DOHH2 (cell line): ENCODE results near the gene ADGRB3.

Experiments
- H3F3A ChIP-seq: fragments of 200-600 bp; sonication (generic), shearing (Covaris generic); 2 replicates; pipeline ENCODE4 v1.6.0; 2016; ENCODE audit warnings: antibody characterized with exemption, mild to moderate bottlenecking; ENCODE audit not compliant: control insufficient read depth, insufficient read depth
- H3K27ac ChIP-seq: fragments of 200-600 bp; sonication (generic); 2 replicates; pipeline ENCODE4 v1.5.1; 2014; ENCODE audit warnings: low read depth, mild to moderate bottlenecking, low read length, moderate library complexity
- H3K27me3 ChIP-seq: fragments of 200-600 bp; sonication (generic); 2 replicates; pipeline ENCODE4 v1.6.1; 2014; ENCODE audit warnings: mild to moderate bottlenecking, low read length, mixed read lengths; ENCODE audit not compliant: control insufficient read depth
- H3K36me3 ChIP-seq: fragments of 200-600 bp; sonication (generic); 2 replicates; pipeline ENCODE4 v1.6.1; 2014; ENCODE audit warnings: mild to moderate bottlenecking, low read length, moderate library complexity, mixed read lengths; ENCODE audit not compliant: control insufficient read depth
- H3K4me1 ChIP-seq: fragments of 200-600 bp; sonication (generic); 2 replicates; pipeline ENCODE4 v1.6.1; 2014; ENCODE audit warnings: mild to moderate bottlenecking, low read length, mixed read lengths; ENCODE audit not compliant: control insufficient read depth
- H3K4me2 ChIP-seq: fragments of 200-600 bp; sonication (generic); 2 replicates; pipeline ENCODE4 v1.6.0; 2014; ENCODE audit warnings: mild to moderate bottlenecking, low read length, moderate library complexity
- H3K4me3 ChIP-seq: fragments of 200-600 bp; sonication (generic); 2 replicates; pipeline ENCODE4 v1.5.1; 2014; ENCODE audit warnings: mild to moderate bottlenecking, low read length, mixed read lengths
- H3K79me2 ChIP-seq: fragments of 200-600 bp; sonication (generic); 2 replicates; pipeline ENCODE4 v1.6.1; 2014; ENCODE audit warnings: mild to moderate bottlenecking, low read length, mixed read lengths; ENCODE audit not compliant: control insufficient read depth
- H3K9me2 ChIP-seq: fragments of 200-600 bp; sonication (generic); replicated peaks from 2 replicates; pipeline ENCODE4 v1.6.1; 2014; ENCODE audit warnings: mild to moderate bottlenecking, low read length, mixed read lengths; ENCODE audit not compliant: control insufficient read depth
- H3K9me3 ChIP-seq: fragments of 200-600 bp; sonication (generic); 2 replicates; pipeline ENCODE4 v1.6.1; 2014; ENCODE audit warnings: antibody characterized with exemption, low read length, mixed read lengths; ENCODE audit not compliant: control insufficient read depth, insufficient read depth
- H4K20me1 ChIP-seq: fragments of 200-600 bp; sonication (generic); 2 replicates; pipeline ENCODE4 v1.6.0; 2014; ENCODE audit warnings: low read depth, mild to moderate bottlenecking, antibody characterized with exemption, low read length, moderate library complexity; ENCODE audit not compliant: control insufficient read depth, insufficient read depth
- CTCF ChIP-seq: fragments of 200-600 bp; sonication (generic); IDR thresholded peaks from one replicate; pipeline ENCODE4 v1.5.1; 2014; ENCODE audit warnings: antibody characterized with exemption, mild to moderate bottlenecking, low read depth, low read length; ENCODE audit not compliant: poor library complexity, severe bottlenecking
- EZH2phosphoT487 ChIP-seq: fragments of 200-600 bp; sonication (generic); IDR thresholded peaks from 2 replicates; pipeline ENCODE4 v1.6.1; 2017; ENCODE audit warnings: borderline replicate concordance, mild to moderate bottlenecking, antibody characterized with exemption, low read length, moderate library complexity, mixed read lengths

The ADGRB3 gene

DNA sequence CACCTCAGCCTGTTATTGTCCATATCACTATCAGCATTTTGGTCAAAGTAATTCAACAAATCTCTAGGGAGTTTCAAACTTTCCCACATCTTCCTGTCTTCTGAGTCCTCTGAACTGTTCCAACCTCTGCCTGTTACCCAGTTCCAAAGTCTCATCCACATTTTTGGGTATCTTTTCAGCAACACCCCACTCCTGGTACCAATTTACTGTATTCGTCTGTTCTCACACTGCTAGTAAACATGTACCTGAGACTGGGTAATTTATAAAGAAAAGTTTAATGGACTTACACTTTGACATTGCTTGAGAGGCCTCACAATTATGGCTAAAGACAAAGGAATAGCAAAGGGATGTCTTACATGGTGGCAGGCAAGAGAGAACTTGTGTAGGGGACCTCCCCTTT lies 224.2 kb downstream of the ADGRB3 start:
- H3K4me2 ChIP-seq: no peak overlapping the region
- no peak overlapping the region for H3K27ac ChIP-seq
- H3F3A ChIP-seq: no peaks in the 10 kb centered on the region
- H4K20me1 ChIP-seq: no peaks in the 10 kb centered on the region
- TF ChIP-seq CTCF (no peak), EZH2phosphoT487 (no peak)
- no peaks in the 10 kb centered on the region for H3K9me3 ChIP-seq
- no peaks in the 10 kb centered on the region for H3K36me3 ChIP-seq
- H3K79me2 ChIP-seq: no peaks in the 10 kb centered on the region
- no peaks in the 10 kb centered on the region for H3K4me1 ChIP-seq
- no peaks in the 10 kb centered on the region for H3K27me3 ChIP-seq
- H3K4me3 ChIP-seq: no peak overlapping the region
- H3K9me2 ChIP-seq: no peaks in the 10 kb centered on the region

- peaks cover 6% of the 10 kb centered on the region; the same call in 1 of the 2 replicates for H3K9me3 ChIP-seq
- TF ChIP-seq EZH2phosphoT487 (no peak), CTCF (no peak)
- H3K27me3 ChIP-seq: no peaks in the 10 kb centered on the region; the same call in 1 of the 2 replicates
- no peaks in the 10 kb centered on the region for H3K79me2 ChIP-seq
- no peak overlapping the region for H3K27ac ChIP-seq
- no peaks in the 10 kb centered on the region for H3K4me1 ChIP-seq
- no peaks in the 10 kb centered on the region for H3K36me3 ChIP-seq
- no peak overlapping the region for H3K4me3 ChIP-seq
- no peaks in the 10 kb centered on the region for H3F3A ChIP-seq
- no peak overlapping the region for H3K4me2 ChIP-seq
- H4K20me1 ChIP-seq: no peaks in the 10 kb centered on the region
- no peaks in the 10 kb centered on the region for H3K9me2 ChIP-seq
Observed at GRCh38 chr6:68868646-68869045, 233.6 kb downstream of the ADGRB3 start.

GRCh38 chr6:68873236-68873635 lies 238.2 kb downstream of the ADGRB3 start:
- Histone ChIP-seq H4K20me1 (no peaks in the 10 kb centered on the region), H3K79me2 (no peaks in the 10 kb centered on the region), H3K4me1 (no peaks in the 10 kb centered on the region), H3K9me3 (no peaks in the 10 kb centered on the region), H3K9me2 (no peaks in the 10 kb centered on the region), H3K4me3 (no peak overlapping the region), H3K27me3 (no peaks in the 10 kb centered on the region; the same call in 1 of the 2 replicates), H3K4me2 (no peak overlapping the region), H3K27ac (no peak overlapping the region), H3K36me3 (no peaks in the 10 kb centered on the region), H3F3A (no peaks in the 10 kb centered on the region)
- TF ChIP-seq EZH2phosphoT487 (no peak), CTCF (no peak)

DNA sequence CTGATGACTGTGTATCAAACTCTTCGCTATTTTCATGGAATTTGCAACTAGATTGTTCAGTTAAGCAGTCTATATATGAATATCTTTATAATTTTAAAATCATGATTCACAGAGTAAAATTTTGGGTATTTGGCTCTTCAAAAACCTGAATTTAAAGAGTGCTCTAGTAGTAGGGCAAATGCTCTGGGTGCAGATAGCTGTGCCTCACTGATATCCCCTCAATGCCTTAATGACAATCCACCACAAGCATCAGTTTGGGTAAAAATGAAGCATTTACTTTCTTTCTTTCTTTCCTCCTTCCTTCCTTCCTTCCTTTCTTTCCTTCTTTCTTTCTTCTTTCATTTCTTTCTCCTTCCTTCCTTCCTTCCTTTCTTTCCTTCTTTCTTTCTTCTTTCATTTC lies 239.7 kb downstream of the ADGRB3 start:
- no peaks in the 10 kb centered on the region for H3F3A ChIP-seq
- TF ChIP-seq EZH2phosphoT487: no peak
- TF ChIP-seq CTCF: no peak
- H3K4me1 ChIP-seq: no peaks in the 10 kb centered on the region

More for the DNA sequence above, 239.7 kb downstream of the ADGRB3 start:
- H3K27ac ChIP-seq: no peak overlapping the region
- no peaks in the 10 kb centered on the region for H3K79me2 ChIP-seq
- no peaks in the 10 kb centered on the region for H3K9me3 ChIP-seq
- H3K27me3 ChIP-seq: no peaks in the 10 kb centered on the region; the same call in 1 of the 2 replicates
- no peaks in the 10 kb centered on the region for H4K20me1 ChIP-seq
- no peaks in the 10 kb centered on the region for H3K9me2 ChIP-seq
- H3K4me2 ChIP-seq: no peak overlapping the region
- H3K36me3 ChIP-seq: no peaks in the 10 kb centered on the region
- H3K4me3 ChIP-seq: no peak overlapping the region
